ENCODE measurements around the gene FAM98C.

- no peak for TF ChIP-seq POLR2A (IDR thresholded peaks at IDR 0.05; ENCODE audit: low read depth, low read length)
- no peak for TF ChIP-seq POLR2AphosphoS5 (IDR thresholded peaks at IDR 0.05; ENCODE audit: low read depth, low read length)
- TF ChIP-seq TAF1 (IDR thresholded peaks at IDR 0.05; ENCODE audit: low read depth, low read length), result no peak
- no peak for TF ChIP-seq PAX5 (IDR thresholded peaks at IDR 0.05; ENCODE audit: insufficient read depth, low read length, severe bottlenecking)
- no peak for TF ChIP-seq SPI1 (IDR thresholded peaks at IDR 0.05; ENCODE audit: low read depth, low read length)
- TF ChIP-seq POU2F2 (IDR thresholded peaks at IDR 0.05; ENCODE audit: low read depth, low read length), result no peak
Measured at GRCh38 chr19:38373907-38374331, 29.0 kb upstream of the FAM98C start.

Measured in GM12891 (cell line).